ENCODE results near the gene AMZ2. TPM values are rescaled to one million over a fixed set of nuclear protein-coding genes. Genes with fewer than 3 reads are reported as not detected.

AMZ2 gene
- total RNA-seq (10 to 100 TPM; 63.0 to 64.9 TPM), total RNA-seq (42.1 to 106 (median 61.6) reads per million in 172 experiments)
- 70.6 TPM for polyA plus RNA-seq (2013, experiment 1 of 2)
- 73.3 TPM for polyA plus RNA-seq (2013, experiment 2 of 2)

- peak; percentile 92 to 99 (median 96) for DNase-seq
- POLR2A ChIA-PET = interaction anchor here (0.5 to 3.8 kb wide), 33 partner anchors 8 to 1167 kb away, joined by 3 to 90 read pairs (median 6); partner anchors contain the start of genes ARSG, MAP2K6, PRKAR1A and SLC16A6
- intact Hi-C loops (cut with DNase I, micrococcal nuclease) = loop anchor here (2.0 to 10.0 kb wide), 8 partner anchors 40 to 533 kb away; partner anchors contain the start of genes ARSG (in 1 of the 2), KPNA2 (in 1 of the 2), NOL11 (in 1 of the 2) and PRKAR1A (in 1 of the 2)
- no peaks in the 10 kb centered on the region for H3K9me3 Mint-ChIP-seq
- peak within 1 kb of the TSS; percentile 92 for H3K4me3 ChIP-seq (ENCODE audit: low read length)
- H3K4me1 ChIP-seq (ENCODE audit: insufficient read depth, low read length) = peaks cover 37% of the 10 kb centered on the region
- H3K36me3 ChIP-seq (ENCODE audit: insufficient read depth, low read length) = peaks cover 6% of the 10 kb centered on the region
- H3K27me3 ChIP-seq (ENCODE audit: control insufficient read depth in 1 of 2, insufficient read depth in 2 of 2, low read length in 2 of 2) = no peaks in the 10 kb centered on the region
- no peaks in the 10 kb centered on the region for H3K9me3 ChIP-seq (ENCODE audit: control insufficient read depth in 1 of 2, insufficient read depth in 1 of 2, low read length in 2 of 2)
- H3K4me3 Mint-ChIP-seq = peak within 1 kb of the TSS; percentile 94
- peaks cover 53% of the 10 kb centered on the region for H3K36me3 Mint-ChIP-seq (ENCODE audit: low read depth)
- H3K27ac ChIP-seq (ENCODE audit: low read depth in 1 of 2, low read length in 2 of 2) = peak within 1 kb of the TSS; percentile 97
- H3K4me1 Mint-ChIP-seq (ENCODE audit: low read depth) = peaks cover 52% of the 10 kb centered on the region
- ATAC-seq (ENCODE audit: poor library complexity) = peak; percentile 89
- no peaks in the 10 kb centered on the region for H3K27me3 Mint-ChIP-seq
- TF ChIP-seq CTCF (IDR thresholded peaks at IDR 0.05) = no peak
- H3K27ac Mint-ChIP-seq = peak within 1 kb of the TSS; percentile 93
- CTCF ChIA-PET = interaction anchor here (0.6 to 1.8 kb wide), 8 partner anchors 11 to 264 kb away, joined by 3 to 9 read pairs (median 3); partner anchors contain the start of gene PRKAR1A
Measured at GRCh38 chr17:68247445-68248198, at the start of gene AMZ2. TSS of gene AMZ2 (plus strand) at chr17:68248043. CDS start at chr17:68250188, 2,145 bp downstream.

GRCh38 chr17:68198931-68199836, 48.7 kb upstream of the AMZ2 start:
- Mint-ChIP-seq H3K27ac (peak overlapping the region; percentile 67), H3K27me3 (peaks cover 41% of the 10 kb centered on the region), H3K4me1 (ENCODE audit: low read depth) (peaks cover 40% of the 10 kb centered on the region), H3K4me3 (peak overlapping the region; percentile 87), H3K9me3 (no peaks in the 10 kb centered on the region), H3K36me3 (ENCODE audit: low read depth) (no peaks in the 10 kb centered on the region)
- no peaks in the 10 kb centered on the region for H3K9me3 ChIP-seq (ENCODE audit: control insufficient read depth in 1 of 2, insufficient read depth in 1 of 2, low read length in 2 of 2)
- peaks cover 16 to 19% of the 10 kb centered on the region in 2 experiments for H3K27me3 ChIP-seq (ENCODE audit: control insufficient read depth in 1 of 2, insufficient read depth in 2 of 2, low read length in 2 of 2)
- H3K27ac ChIP-seq (ENCODE audit: low read depth in 1 of 2, low read length in 2 of 2) = no peak overlapping the region
- intact Hi-C loops (cut with DNase I, micrococcal nuclease) = no loop called here
- ChIA-PET CTCF (interaction anchor here (1.0 to 3.8 kb wide), 5 partner anchors 16 to 237 kb away, joined by 3 to 58 read pairs (median 16); no protein-coding TSS in a partner anchor), POLR2A (interaction anchor here (1.1 to 7.8 kb wide), 6 partner anchors 16 to 259 kb away, joined by 3 to 119 read pairs (median 6); partner anchors contain the start of genes AMZ2 and WIPI1)
- H3K36me3 ChIP-seq (ENCODE audit: insufficient read depth, low read length) = no peaks in the 10 kb centered on the region
- ATAC-seq (ENCODE audit: poor library complexity) = peak; percentile 48
- peak overlapping the region; percentile 71 for H3K4me3 ChIP-seq (ENCODE audit: low read length)
- peaks cover 57% of the 10 kb centered on the region for H3K4me1 ChIP-seq (ENCODE audit: insufficient read depth, low read length)
- peak in 7 of 14 experiments; percentile 23 to 75 (median 55) for DNase-seq
- TF ChIP-seq CTCF (IDR thresholded peaks at IDR 0.05) = no peak
